WI38 (cell line): ENCODE results near the gene MTMR3.

ENCODE experiments used
- H3K4me3 ChIP-seq: 2 replicates; pipeline ENCODE4 v1.5.1; 2011; ENCODE audit warnings: low read depth, mild to moderate bottlenecking, control low read depth, low read length
- CTCF ChIP-seq: IDR thresholded peaks from 2 replicates; pipeline ENCODE4 v1.5.1; 2012; ENCODE audit warnings: low read depth, mild to moderate bottlenecking, control low read depth, low read length

The MTMR3 gene

GRCh38 chr22:30020511-30020910 lies 137.5 kb downstream of the MTMR3 start:
- H3K4me3 ChIP-seq, result no peak overlapping the region
- TF ChIP-seq CTCF, result no peak

GRCh38 chr22:30021338-30021737 lies 138.4 kb downstream of the MTMR3 start:
- no peak overlapping the region for H3K4me3 ChIP-seq
- TF ChIP-seq CTCF, result no peak

GRCh38 chr22:30021881-30022619 lies 139.1 kb downstream of the MTMR3 start:
- TF ChIP-seq CTCF, result no peak
- H3K4me3 ChIP-seq, result no peak overlapping the region

GRCh38 chr22:30023099-30023660 lies 140.2 kb downstream of the MTMR3 start:
- no peak for TF ChIP-seq CTCF
- H3K4me3 ChIP-seq, result no peak overlapping the region

GRCh38 chr22:30024231-30024630 lies 141.3 kb downstream of the MTMR3 start:
- H3K4me3 ChIP-seq, result no peak overlapping the region
- TF ChIP-seq CTCF, result no peak

GRCh38 chr22:30025221-30025620 lies 142.2 kb downstream of the MTMR3 start:
- no peak overlapping the region for H3K4me3 ChIP-seq
- no peak for TF ChIP-seq CTCF

- no peak overlapping the region for H3K4me3 ChIP-seq
- no peak for TF ChIP-seq CTCF
Observed at GRCh38 chr22:30026756-30027155, 143.8 kb downstream of the MTMR3 start.
